Epithelial cell of proximal tubule (primary cell): ENCODE data around the gene ITPR1. TPM values are rescaled to one million over a fixed set of nuclear protein-coding genes. Genes with fewer than 3 reads are reported as not detected.

Experiments
- DNase-seq: peaks from one replicate; pipeline ENCODE4 v3.0.0-alpha.2; 2011; ENCODE audit warnings: low read depth
- H3K4me3 ChIP-seq: 2 replicates; pipeline ENCODE4 v1.5.1; 2011; ENCODE audit warnings: low read depth, mild to moderate bottlenecking, low read length
- total RNA-seq: library from RNA; depleted of rRNA; stranded (reverse); fragments of >200 nt; gene quantifications from 2 replicates; pipeline ENCODE4 v1.2.3, GENCODE V29; 2015
- TF ChIP-seq, protein P1 (sequence below): conservative IDR thresholded peaks from 2 replicates; pipeline ENCODE4 v1.5.1; 2012; ENCODE audit warnings: low read depth, mild to moderate bottlenecking, low read length

The ITPR1 gene
- total RNA-seq, 1 donor from 2014 or later: 4.6 TPM

DNA sequence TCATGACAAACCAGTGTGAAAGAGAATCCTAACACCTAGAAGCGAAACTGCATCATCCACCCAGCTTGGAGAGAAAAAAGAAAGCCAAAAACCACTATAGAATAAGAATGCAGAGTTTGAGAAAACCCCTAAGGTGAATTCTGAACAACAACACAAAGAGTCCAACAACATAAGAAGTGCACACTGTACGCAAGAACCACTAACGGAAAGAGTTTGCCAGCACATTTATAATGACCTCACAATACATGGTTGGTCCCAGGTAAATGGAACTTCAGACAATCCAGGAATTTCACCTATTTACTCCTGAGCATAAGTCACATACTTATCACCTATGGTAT, 357.7 kb downstream of the ITPR1 start:
- DNase-seq: no peak
- TF ChIP-seq, protein P1, sequence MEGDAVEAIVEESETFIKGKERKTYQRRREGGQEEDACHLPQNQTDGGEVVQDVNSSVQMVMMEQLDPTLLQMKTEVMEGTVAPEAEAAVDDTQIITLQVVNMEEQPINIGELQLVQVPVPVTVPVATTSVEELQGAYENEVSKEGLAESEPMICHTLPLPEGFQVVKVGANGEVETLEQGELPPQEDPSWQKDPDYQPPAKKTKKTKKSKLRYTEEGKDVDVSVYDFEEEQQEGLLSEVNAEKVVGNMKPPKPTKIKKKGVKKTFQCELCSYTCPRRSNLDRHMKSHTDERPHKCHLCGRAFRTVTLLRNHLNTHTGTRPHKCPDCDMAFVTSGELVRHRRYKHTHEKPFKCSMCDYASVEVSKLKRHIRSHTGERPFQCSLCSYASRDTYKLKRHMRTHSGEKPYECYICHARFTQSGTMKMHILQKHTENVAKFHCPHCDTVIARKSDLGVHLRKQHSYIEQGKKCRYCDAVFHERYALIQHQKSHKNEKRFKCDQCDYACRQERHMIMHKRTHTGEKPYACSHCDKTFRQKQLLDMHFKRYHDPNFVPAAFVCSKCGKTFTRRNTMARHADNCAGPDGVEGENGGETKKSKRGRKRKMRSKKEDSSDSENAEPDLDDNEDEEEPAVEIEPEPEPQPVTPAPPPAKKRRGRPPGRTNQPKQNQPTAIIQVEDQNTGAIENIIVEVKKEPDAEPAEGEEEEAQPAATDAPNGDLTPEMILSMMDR: no peak
- no peak overlapping the region for H3K4me3 ChIP-seq

DNA sequence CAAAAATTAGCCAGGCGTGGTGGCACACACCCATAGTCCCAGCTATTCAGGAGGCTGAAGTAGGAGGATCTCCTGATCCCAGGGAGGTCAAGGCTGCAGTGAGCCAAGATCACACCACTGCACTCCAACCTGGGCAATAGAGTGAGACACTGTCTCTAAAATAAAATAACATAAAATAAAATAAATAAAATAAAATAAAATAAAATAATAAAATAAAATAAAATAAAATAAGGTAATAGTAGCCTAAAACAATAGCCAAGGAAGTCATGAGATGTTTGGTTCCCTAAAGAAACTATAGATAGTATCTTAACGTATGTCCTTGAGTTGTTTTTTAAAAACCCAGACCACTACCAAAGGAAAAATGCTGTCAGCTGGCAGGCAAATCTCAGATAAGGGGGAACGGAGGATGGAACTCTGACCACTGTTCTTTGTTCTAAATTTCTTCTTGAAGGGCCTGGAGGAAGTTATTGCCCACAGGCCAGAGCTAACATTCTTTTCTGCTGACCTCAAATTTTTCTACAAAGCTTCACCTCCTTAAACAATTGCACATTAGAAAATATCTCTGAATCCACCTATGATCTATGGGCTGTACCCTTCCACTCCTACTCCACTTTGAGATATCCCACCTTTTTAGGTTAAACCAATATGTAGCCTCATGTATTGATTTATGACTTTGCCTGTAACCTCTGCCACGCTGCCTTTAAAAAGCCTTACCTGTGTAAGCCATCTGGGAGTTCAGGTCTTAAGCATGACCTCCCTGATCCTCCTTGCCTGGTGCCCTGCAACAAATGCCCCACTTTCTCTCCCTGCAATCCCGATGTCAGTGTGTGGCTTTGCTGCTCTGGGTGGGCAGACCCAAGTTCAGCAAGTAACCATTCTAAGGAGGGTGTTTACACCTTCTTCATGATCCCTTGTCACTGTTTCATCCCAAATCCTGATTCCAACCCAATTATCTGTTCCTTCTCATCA, 359.9 kb downstream of the ITPR1 start:
- no peak for DNase-seq
- TF ChIP-seq, protein P1: no peak
- H3K4me3 ChIP-seq: no peak overlapping the region

DNA sequence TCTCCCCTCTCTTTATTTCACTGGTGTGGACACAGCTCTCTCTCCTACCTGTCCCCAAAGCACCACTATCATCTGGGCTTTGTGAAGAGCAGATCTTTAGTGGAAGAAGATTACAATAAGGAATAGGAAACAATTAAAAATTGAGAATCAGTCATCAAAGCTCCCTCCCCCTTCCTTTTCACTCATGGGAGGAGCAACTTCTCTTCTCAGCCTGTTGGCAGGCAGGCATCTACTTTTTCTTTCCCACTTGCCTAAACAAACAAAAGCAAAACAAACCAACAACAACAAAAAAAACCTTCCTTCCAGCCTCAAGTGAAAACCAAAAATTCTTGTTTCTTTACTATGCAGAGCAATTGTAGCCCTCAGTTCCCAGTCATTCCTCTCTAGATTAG, 360.6 kb downstream of the ITPR1 start:
- no peak overlapping the region for H3K4me3 ChIP-seq
- TF ChIP-seq, protein P1: no peak
- no peak for DNase-seq

DNA sequence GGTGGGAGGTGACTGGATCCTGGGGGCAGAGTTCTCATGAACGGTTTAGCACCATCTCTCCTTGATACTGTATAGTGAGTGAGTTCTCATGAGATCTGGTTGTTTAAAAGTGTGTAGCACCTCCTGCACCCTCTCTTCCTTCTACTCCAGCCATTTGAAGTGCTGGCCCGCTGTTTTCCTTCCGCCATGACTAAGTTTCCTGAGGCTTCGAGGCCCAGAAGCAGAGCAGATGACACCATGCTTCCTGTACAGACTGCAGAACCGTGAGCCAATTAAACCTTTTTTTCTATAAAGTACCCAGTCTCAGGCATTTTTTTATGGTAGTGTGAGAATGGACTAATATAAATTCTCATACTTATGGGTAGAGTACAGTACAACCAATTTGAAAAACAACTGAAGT, 362.5 kb downstream of the ITPR1 start:
- no peak for DNase-seq
- TF ChIP-seq, protein P1: no peak
- H3K4me3 ChIP-seq: no peak overlapping the region

DNA sequence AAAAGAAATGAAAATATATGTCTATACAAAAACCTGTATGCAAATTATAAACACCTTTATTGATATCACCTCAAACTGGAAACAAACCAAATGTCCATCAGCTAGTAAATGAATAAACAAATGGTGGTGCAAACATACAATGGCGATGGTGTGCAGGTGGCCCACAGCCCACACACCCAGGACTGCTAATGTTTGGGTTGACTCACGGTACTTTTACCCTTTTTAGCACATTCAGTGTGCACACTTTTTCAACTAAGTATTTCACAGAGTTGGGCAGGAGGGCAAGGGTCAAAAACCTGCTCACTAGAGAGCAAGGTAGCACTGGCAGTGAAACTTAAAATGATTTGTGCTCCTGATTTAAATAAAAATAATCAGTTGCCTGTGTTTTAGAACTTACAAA, 363.0 kb downstream of the ITPR1 start:
- no peak for DNase-seq
- TF ChIP-seq, protein P1: no peak
- no peak overlapping the region for H3K4me3 ChIP-seq

DNA sequence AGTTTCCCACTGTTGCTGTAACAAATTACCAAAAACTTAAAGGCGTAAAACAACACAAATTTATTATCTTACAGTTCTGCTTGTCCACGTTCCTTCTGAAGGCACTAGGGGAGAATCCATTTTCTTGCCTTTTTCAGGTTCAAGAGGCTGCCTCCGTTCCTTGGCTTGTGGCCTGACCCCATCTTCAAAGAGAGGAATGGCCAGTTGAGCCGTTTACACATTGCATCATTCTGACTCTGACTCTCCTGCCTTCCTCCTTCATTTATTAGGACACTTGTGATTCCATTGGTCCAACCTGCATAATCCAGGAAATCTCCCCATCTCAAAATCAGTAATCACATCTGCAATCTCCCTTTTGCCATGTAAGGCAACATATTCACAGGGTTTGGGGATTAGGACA, 363.4 kb downstream of the ITPR1 start:
- DNase-seq: no peak
- no peak overlapping the region for H3K4me3 ChIP-seq
- TF ChIP-seq, protein P1: no peak

DNA sequence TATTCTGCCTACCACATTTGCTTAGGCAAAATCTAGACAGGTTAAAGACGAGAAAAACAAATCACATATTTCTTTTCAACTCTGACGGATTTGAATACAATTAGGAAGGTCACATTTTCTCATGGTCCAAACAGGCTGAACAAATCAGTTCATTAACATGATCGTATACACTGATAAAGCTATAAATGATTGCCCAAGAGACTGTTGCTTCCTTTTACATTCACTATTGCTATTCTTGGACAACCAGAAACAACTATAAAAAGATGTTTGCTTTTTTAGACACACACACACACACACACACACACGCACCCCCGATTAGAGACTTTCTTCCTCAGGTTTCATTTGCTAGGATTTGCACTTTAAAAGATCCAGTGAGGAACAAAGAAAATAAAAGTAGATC, 363.8 kb downstream of the ITPR1 start:
- TF ChIP-seq, protein P1: no peak
- no peak for DNase-seq
- no peak overlapping the region for H3K4me3 ChIP-seq
